GM12878 (cell line): ENCODE data around the gene EIF4E1B. TPM values are rescaled to one million over a fixed set of nuclear protein-coding genes. Genes with fewer than 3 reads are reported as not detected.

Experiments
- ATAC-seq: fragments of 200-7000 bp; cut with Tn5 transposase; 3 replicates; pipeline ENCODE4 v1.9.1; 2020; ENCODE audit warnings: mild to moderate bottlenecking, moderate library complexity
- BruUV-seq: library from RNA; stranded (reverse); fragments of 400-500 nt; replicated peaks from 2 replicates; lab custom pipeline; 2021; lab: Mats Ljungman, UMichigan
- CTCF ChIA-PET: fragments of 300-600 bp; sonication (Branson Sonifier 250); formaldehyde crosslinking; extraction: SDS; loops from one replicate; lab custom pipeline; 2021; ENCODE audit warnings: inconsistent platforms; lab: Yijun Ruan, JAX
- POLR2A ChIA-PET: fragments of 350-600 bp; formaldehyde crosslinking; extraction: SDS; loops from one replicate; lab custom pipeline; 2021; ENCODE audit warnings: inconsistent platforms; lab: Charles Lee
- RAD21 ChIA-PET: fragments of 300-600 bp; sonication (Branson Sonifier 250); formaldehyde crosslinking; loops from one replicate; lab custom pipeline; 2023; ENCODE audit warnings: antibody characterized with exemption; ENCODE audit not compliant: unreplicated experiment; lab: Charles Lee
- SMC1A ChIA-PET: fragments of 300-600 bp; sonication (Branson Sonifier 250); formaldehyde crosslinking; loops from one replicate; lab custom pipeline; 2023; ENCODE audit not compliant: unreplicated experiment, uncharacterized antibody; lab: Charles Lee
- DNase-seq: peaks from one replicate; pipeline ENCODE4 v3.0.0-alpha.2; 2011; ENCODE audit warnings: low read depth, low spot score
- FAIRE-seq: peaks from 3 replicates; lab custom pipeline; 2011; peaks lifted over from hg19 to GRCh38; lab: Jason Lieb, UNC
- H2AFZ ChIP-seq: 2 replicates; pipeline ENCODE4 v1.6.0; 2011; ENCODE audit warnings: low read depth, low read length, control low read depth; ENCODE audit not compliant: control insufficient read depth
- H3K27ac ChIP-seq: 2 replicates; pipeline ENCODE4 v1.5.1; 2011; ENCODE audit warnings: control low read depth; ENCODE audit not compliant: control insufficient read depth, insufficient read depth
- H3K27me3 ChIP-seq, 2 experiments: replicated peaks in 1 of 2; 2 replicates each; pipeline versions ENCODE4 v1.6.0 to v1.6.1; 2011; ENCODE audit warnings: low read length in 1 of 2; ENCODE audit not compliant: control insufficient read depth in 2 of 2, insufficient read depth in 2 of 2
- H3K36me3 ChIP-seq, 2 experiments: 2 replicates each; pipeline ENCODE4 v1.5.1; 2011; ENCODE audit warnings: low read length in 1 of 2; ENCODE audit not compliant: control insufficient read depth in 2 of 2, insufficient read depth in 2 of 2
- H3K4me1 ChIP-seq: 2 replicates; pipeline ENCODE4 v1.6.1; 2011; ENCODE audit warnings: mild to moderate bottlenecking, low read length, moderate library complexity, mixed read lengths; ENCODE audit not compliant: control insufficient read depth, insufficient read depth
- H3K4me2 ChIP-seq: 2 replicates; pipeline ENCODE4 v1.6.0; 2011; ENCODE audit warnings: control low read depth; ENCODE audit not compliant: control insufficient read depth, insufficient read depth
- H3K4me3 ChIP-seq: fragments of 200-600 bp; sonication (generic); 2 replicates; pipeline ENCODE4 v1.5.1; 2016
- H3K79me2 ChIP-seq: 2 replicates; pipeline ENCODE4 v1.6.0; 2011; ENCODE audit warnings: low read length; ENCODE audit not compliant: control insufficient read depth, insufficient read depth
- H3K9ac ChIP-seq: 2 replicates; pipeline ENCODE4 v1.8.0; 2011; ENCODE audit warnings: low read length, control low read depth, mixed read lengths; ENCODE audit not compliant: control insufficient read depth, insufficient read depth
- H3K9me3 ChIP-seq: replicated peaks from 3 replicates; pipeline ENCODE4 v1.5.1; 2011; ENCODE audit warnings: mild to moderate bottlenecking, low read length; ENCODE audit not compliant: control insufficient read depth, insufficient read depth
- H4K20me1 ChIP-seq: 2 replicates; pipeline ENCODE4 v1.6.0; 2011; ENCODE audit not compliant: control insufficient read depth, insufficient read depth
- BCL11A ChIP-seq: IDR thresholded peaks from 2 replicates; pipeline ENCODE4 v1.6.1; 2011; ENCODE audit warnings: low read depth, low read length
- CHD4 ChIP-seq: fragments of 200-600 bp; sonication (generic); IDR thresholded peaks from 2 replicates; pipeline ENCODE4 v1.6.1; 2016; ENCODE audit warnings: mild to moderate bottlenecking
- EP300 ChIP-seq, 2 experiments: fragments of 150-350 bp in 1 of 2; IDR thresholded peaks; 2 replicates each; pipeline ENCODE4 v1.6.1; 2011 to 2012; ENCODE audit warnings: low read depth in 2 of 2, low read length in 2 of 2, borderline replicate concordance in 1 of 2, improper control_type of control experiment in 1 of 2, inconsistent platforms in 1 of 2; ENCODE audit not compliant: control insufficient read depth in 1 of 2
- LARP7 ChIP-seq: fragments of 450-650 bp; IDR thresholded peaks from 2 replicates; pipeline ENCODE4 v1.6.1; 2017; ENCODE audit warnings: mild to moderate bottlenecking
- MXI1 ChIP-seq: fragments of 150-350 bp; IDR thresholded peaks from 2 replicates; pipeline ENCODE4 v1.6.1; 2011; ENCODE audit warnings: low read depth, mild to moderate bottlenecking, inconsistent platforms, low read length, improper control_type of control experiment
- POLR2AphosphoS2 ChIP-seq: IDR thresholded peaks from 2 replicates; pipeline ENCODE4 v1.6.1; 2011; ENCODE audit warnings: low read depth, mild to moderate bottlenecking, low read length, improper control_type of control experiment, moderate library complexity
- PRDM15 ChIP-seq: fragments of 450-650 bp; formaldehyde crosslinking; IDR thresholded peaks from 2 replicates; pipeline ENCODE4 v1.4.0; 2020; ENCODE audit warnings: mild to moderate bottlenecking, moderate library complexity
- SP1 ChIP-seq: IDR thresholded peaks from one replicate; pipeline ENCODE4 v1.6.1; 2011; ENCODE audit warnings: low read depth, low read length
- TAF1 ChIP-seq: IDR thresholded peaks from 2 replicates; pipeline ENCODE4 v1.6.1; 2011; ENCODE audit warnings: mild to moderate bottlenecking, low read depth, low read length, borderline replicate concordance
- TBL1XR1 ChIP-seq: IDR thresholded peaks from 2 replicates; pipeline ENCODE4 v1.6.1; 2012; ENCODE audit warnings: low read depth, low read length, improper control_type of control experiment
- TCF3 ChIP-seq: IDR thresholded peaks from 2 replicates; pipeline ENCODE4 v1.6.1; 2012; ENCODE audit warnings: low read depth, mild to moderate bottlenecking, low read length, borderline replicate concordance; ENCODE audit not compliant: insufficient read depth
- TCF7 ChIP-seq: IDR thresholded peaks from 2 replicates; pipeline ENCODE4 v1.6.1; 2014; ENCODE audit warnings: antibody characterized with exemption, borderline replicate concordance
- ZNF592 ChIP-seq: fragments of 450-650 bp; IDR thresholded peaks from 2 replicates; pipeline ENCODE4 v1.6.1; 2017; ENCODE audit warnings: mild to moderate bottlenecking, moderate library complexity
- WGBS: methylation state at CpG from one replicate; pipeline ENCODE4 v1.1.6; 2016; ENCODE audit warnings: low lambda C conversion rate; ENCODE audit not compliant: insufficient replicate concordance, insufficient coverage; ENCODE audit errors: missing lambda C conversion rate; 5-methylcytosine and 5-hydroxymethylcytosine counted together
- in situ Hi-C: fragments of 300-500 bp; cut with MboI; formaldehyde crosslinking; loops from 9 replicates; pipeline ENCODE4 v1.14.3; 2018; ENCODE audit warnings: mixed read lengths
- intact Hi-C: fragments of 100-400 bp; cut with micrococcal nuclease; formaldehyde crosslinking; loops from one replicate; pipeline ENCODE4 v1.14.2; 2022; ENCODE audit not compliant: unreplicated experiment
- polyA plus RNA-seq, 11 experiments: library from polyadenylated mRNA; depleted of rRNA in 4 of 11; unstranded in 6 of 11; stranded (reverse) in 5 of 11; fragments of >200 nt; fragmentation: Nextera tagmentation in 4 of 11; fragmentation: Illumina TruSeq in 1 of 11; extraction: Ambion mirVana in 4 of 11; extraction: Trizol in 1 of 11; gene quantifications; 1 replicate in 1 of 11; 2 replicates in 10 of 11; pipeline versions ENCODE4 v1.2.1 to v1.2.3, GENCODE V29; 2011 to 2016; ENCODE audit warnings: inconsistent platforms in 2 of 11, missing spikeins in 2 of 11, low read depth in 1 of 11
- total RNA-seq, 4 experiments: library from RNA; depleted of rRNA in 3 of 4; stranded (reverse); fragments of >200 nt in 3 of 4; fragmentation: Illumina TruSeq in 1 of 4; extraction: Trizol in 1 of 4; gene quantifications; 2 replicates each; pipeline versions ENCODE4 v1.2.1 to v1.2.3, GENCODE V29; 2013 to 2021
- TF ChIP-seq, protein P1 (sequence below): fragments of 450-650 bp; IDR thresholded peaks from 2 replicates; pipeline ENCODE4 v1.6.1; 2017; ENCODE audit warnings: low read depth, mild to moderate bottlenecking, moderate library complexity

The EIF4E1B gene
- total and polyA plus RNA-seq, 10 of the 15 experiments (the other 5 are each of a cell fraction or from before 2014, with no cell fraction given): not detected

DNA sequence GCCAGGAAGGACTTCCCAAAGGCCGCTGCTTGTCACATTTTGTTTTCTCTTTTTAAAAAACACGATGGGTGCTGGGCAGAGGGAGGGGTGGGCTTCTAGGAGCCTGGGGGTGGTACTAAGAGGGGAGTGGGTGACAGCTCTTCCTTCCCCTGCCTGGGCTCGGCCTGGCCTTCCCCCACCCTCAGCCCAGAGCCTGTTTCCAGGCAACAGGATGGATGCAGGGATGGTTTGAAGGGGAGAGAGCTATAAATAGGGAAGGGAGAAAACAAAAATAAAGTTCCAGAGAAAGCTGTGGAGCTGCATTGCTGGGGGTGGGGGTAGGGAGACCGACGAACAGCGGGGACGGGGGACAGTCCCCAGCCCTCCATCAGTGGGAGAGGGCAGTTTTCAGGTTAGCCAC is 14.0 kb upstream of the EIF4E1B start (continued):
- no peak for TF ChIP-seq LARP7

GRCh38 chr5:176618783-176619182 is 11.7 kb upstream of the EIF4E1B start:
- Histone ChIP-seq H3K9me3 (no peaks in the 10 kb centered on the region), H3K27me3 (peaks cover 4 to 7% of the 10 kb centered on the region in 2 experiments), H4K20me1 (no peaks in the 10 kb centered on the region), H3K4me3 (no peak overlapping the region), H3K4me2 (no peak overlapping the region), H3K27ac (no peak overlapping the region), H3K4me1 (no peaks in the 10 kb centered on the region), H3K79me2 (no peaks in the 10 kb centered on the region), H2AFZ (no peak overlapping the region), H3K9ac (no peak overlapping the region), H3K36me3 (no peaks in the 10 kb centered on the region)
- DNase-seq: no peak
- ChIA-PET CTCF (no interaction called here), RAD21 (no interaction called here), SMC1A (interaction anchor here (0.6 kb wide), 1 partner anchor 255 kb away, joined by 3 read pairs; no protein-coding TSS in a partner anchor), POLR2A (no interaction called here)
- 57% methylated on average over 19 of the region's 19 CpGs for WGBS
- no peak for FAIRE-seq
- in situ Hi-C loops (no loop called here), intact Hi-C loops (loop anchor here (5.0 kb wide), 1 partner anchor 46 kb away; no protein-coding TSS in a partner anchor)
- ATAC-seq: no peak
- no TSS peak for BruUV-seq
- TF ChIP-seq TCF3: no peak
- TF ChIP-seq BCL11A: no peak
- TF ChIP-seq TAF1: no peak
- TF ChIP-seq EP300 (IDR thresholded peaks at IDR 0.05; ENCODE audit: borderline replicate concordance in 1 of 2, control insufficient read depth in 1 of 2, low read depth in 2 of 2, low read length in 2 of 2): no peak
- no peak for TF ChIP-seq POLR2AphosphoS2
- TF ChIP-seq ZNF592: no peak
- TF ChIP-seq MXI1: no peak
- TF ChIP-seq CHD4: no peak
- TF ChIP-seq SP1: no peak
- TF ChIP-seq TCF7: no peak
- TF ChIP-seq TBL1XR1: no peak
- TF ChIP-seq, protein P1, sequence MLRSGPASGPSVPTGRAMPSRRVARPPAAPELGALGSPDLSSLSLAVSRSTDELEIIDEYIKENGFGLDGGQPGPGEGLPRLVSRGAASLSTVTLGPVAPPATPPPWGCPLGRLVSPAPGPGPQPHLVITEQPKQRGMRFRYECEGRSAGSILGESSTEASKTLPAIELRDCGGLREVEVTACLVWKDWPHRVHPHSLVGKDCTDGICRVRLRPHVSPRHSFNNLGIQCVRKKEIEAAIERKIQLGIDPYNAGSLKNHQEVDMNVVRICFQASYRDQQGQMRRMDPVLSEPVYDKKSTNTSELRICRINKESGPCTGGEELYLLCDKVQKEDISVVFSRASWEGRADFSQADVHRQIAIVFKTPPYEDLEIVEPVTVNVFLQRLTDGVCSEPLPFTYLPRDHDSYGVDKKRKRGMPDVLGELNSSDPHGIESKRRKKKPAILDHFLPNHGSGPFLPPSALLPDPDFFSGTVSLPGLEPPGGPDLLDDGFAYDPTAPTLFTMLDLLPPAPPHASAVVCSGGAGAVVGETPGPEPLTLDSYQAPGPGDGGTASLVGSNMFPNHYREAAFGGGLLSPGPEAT: no peak
- no peak for TF ChIP-seq PRDM15 (CRISPR knock-in tag)
